NOMO-1 (cell line): ENCODE data around the gene FUNDC1.
A peak's percentile ranks its signal among the peaks of the same experiment; 100 is the strongest.
"Not testable (repeated sequence)": the region's sequence is repeated elsewhere in the genome, so short reads cannot be mapped to it uniquely, and the experiment has no call there.

ENCODE experiments used
- DNase-seq, 2 experiments: peaks; one replicate each; lab custom pipeline; 2025; ENCODE audit not compliant: unreplicated experiment in 2 of 2; lab: John Stamatoyannopoulos, UW

FUNDC1 gene, protein sequence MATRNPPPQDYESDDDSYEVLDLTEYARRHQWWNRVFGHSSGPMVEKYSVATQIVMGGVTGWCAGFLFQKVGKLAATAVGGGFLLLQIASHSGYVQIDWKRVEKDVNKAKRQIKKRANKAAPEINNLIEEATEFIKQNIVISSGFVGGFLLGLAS

GRCh38 chrX:44542567-44543325 lies at the start of gene FUNDC1:
FUNDC1 (minus strand) TSS chrX:44542859; CDS start chrX:44542832, 27 bp downstream.
- DNase-seq: peak; percentile 87 to 97

DNA sequence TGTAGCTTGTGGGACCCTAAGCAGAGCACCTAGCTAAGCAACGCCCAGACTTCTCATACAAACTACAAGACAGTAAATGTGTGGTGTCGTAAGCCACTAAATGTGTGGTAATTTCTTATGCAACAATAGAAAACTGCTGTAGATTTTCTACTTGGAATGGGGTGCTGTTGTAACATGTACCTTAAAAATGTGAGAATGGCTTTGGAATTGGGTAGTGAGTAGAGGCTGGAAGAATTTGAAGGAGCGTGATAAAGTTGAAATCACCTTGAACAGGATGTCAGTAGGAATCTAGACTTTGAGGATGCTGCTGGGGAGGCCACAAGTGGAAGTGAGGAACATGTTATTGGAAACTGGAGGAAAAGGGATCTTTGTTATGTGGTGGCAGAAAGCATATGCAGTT lies 43.2 kb upstream of the FUNDC1 start:
- peak; percentile 32 to 33 for DNase-seq

GRCh38 chrX:44580466-44580865 lies 37.8 kb upstream of the FUNDC1 start:
- DNase-seq: peak in 1 of 2 experiments; percentile 24

DNA sequence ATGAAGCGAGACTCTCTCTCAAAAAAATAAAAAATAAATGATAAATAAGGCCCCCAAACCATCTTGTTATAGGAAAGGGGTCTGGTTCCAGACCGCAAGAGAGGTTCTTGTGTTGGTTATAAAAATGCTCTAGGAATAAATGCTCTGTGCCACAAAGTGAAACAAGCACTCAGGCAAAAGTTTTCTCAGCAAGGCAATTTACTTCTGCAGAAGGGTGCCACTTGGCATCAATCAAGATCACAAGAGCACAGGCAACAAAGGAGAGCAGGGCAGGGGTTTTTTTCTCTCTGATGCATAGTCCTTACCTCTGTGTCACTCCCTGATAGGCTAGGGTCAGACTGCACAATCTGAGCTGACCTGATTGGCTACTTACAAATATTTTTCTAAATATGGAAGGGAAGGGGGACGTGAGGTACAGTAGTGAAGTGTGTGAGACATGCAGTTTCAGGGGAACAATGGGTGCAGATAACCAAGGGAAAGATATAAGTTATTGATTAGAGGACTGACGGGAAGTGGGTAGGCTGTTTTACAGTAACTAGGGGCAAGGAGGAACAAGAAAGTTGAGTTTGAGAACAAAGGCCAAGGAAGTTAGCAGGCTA lies 29.8 kb upstream of the FUNDC1 start:
- no peak for DNase-seq

DNA sequence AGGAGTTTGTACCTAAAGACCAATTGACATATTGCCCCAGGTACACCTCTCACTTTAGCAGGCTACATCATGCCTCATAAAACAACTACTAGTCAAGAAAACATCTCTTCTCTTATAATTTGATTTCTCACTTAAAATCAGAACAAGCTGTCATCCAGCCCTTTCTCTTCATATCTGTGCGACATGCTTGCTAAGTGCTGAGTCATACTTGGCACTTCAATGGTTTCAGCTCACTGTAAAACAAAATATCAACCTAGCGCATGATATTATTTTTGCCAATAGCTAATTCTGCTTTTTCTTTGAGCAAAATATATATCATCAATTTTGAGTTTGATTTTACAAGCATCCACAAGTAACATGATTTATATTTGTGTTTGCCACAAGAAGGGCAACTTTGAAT lies 27.9 kb upstream of the FUNDC1 start:
- no peak for DNase-seq

- DNase-seq: no peak
These were observed 26.5 kb upstream of the FUNDC1 start for GRCh38 chrX:44569122-44569521.

DNA sequence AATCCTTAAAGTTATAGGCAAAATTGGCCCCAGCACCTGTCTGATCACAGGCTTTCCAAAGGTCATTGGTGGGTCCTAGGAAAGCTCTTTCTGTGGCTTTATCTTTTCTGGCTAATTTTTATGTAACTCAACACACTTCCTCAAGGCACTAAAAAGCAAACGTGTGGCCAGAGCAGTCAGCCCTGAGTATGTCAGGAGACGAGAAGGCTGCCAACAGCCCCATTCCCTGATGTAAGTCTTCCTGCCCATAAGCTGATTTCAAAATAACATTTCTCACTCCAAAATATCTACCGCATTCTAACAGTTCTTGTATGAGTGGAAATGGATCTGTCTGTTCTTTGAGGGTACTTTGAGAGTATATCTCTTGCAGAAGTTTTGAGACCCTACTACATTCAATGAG lies 25.5 kb upstream of the FUNDC1 start:
- no peak for DNase-seq

- not testable (repeated sequence) for DNase-seq
These were observed 19.2 kb upstream of the FUNDC1 start for GRCh38 chrX:44561896-44562295.

DNA sequence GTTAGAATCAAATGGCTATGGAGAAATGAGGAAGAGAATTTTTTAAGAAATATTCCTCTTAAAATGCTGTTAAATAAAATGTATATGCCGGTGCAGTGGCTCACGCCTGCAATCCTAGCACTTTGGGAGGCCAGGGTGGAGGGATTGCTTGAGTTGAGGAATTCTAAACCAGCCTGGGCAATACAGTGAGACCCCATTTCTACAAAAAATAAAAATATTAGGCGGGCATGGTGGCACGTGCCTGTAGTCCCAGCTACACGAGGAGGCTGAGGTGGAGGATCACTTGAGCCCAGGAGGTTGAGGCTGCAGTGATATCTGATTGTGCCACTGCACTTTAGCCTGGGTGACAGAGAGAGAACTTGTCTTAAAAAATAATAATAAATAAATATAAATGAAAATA lies 7.9 kb upstream of the FUNDC1 start:
- no peak for DNase-seq

GRCh38 chrX:44545454-44545853 lies 2.8 kb upstream of the FUNDC1 start:
- DNase-seq: not testable (repeated sequence)

- no peak for DNase-seq
These were observed 1.4 kb upstream of the FUNDC1 start for GRCh38 chrX:44544036-44544435.

DNA sequence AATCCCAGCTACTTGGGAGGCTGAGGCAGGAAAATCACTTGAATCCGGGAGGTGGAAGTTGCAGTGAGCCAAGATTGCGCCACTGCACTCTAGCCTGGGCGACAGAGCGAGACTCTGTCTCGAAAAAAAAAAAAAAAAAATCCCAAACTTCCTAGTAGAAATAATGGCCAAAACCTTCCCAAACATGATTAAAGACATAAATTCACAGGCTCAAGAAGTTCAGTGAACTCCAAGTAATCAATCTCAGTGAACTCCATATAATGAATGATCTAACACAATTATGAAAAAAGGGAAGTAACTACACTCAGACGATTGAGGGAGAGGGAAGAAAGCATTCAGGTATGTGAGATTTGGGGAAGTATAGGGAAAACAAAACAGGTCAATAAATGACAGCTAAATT lies 6.5 kb downstream of the FUNDC1 start:
- peak; percentile 8 to 50 for DNase-seq

DNA sequence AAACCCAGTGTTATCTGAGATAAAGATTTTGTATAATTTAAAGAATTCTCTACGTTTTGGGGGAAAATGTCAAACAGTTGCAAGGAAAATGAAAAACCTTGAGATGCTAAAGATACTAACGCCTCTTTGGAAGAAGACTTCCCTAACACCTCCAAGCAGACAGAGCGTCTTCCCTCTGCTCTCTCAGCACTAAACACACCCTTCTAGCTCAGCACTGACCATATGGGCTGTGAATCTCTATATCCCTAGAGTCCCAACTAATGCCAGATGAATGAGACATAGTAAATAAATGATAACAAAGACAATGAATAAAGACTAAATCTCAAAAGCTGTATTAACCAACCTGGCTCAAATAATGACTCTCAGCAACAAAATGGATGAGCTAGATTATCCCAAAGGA lies 13.3 kb downstream of the FUNDC1 start:
- no peak for DNase-seq

DNA sequence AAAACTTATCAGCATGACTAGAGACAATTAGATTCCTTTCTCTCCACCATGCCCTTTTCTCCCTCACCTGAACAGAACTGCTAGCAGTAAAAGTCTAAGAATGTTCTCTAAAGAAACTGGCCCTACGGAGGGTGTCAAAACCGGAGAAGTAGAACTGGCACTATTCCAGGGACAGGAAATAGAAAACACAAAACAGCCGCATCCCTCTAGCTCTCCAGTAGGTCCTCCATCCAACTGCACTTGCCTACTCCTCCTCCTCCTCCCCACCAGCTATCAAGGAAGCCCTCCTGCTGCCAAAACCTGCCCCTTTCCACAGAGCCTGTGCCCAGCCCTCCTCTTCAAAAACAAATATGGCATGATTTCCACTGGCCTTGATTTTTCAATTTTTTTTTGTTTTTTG lies 28.4 kb downstream of the FUNDC1 start:
- no peak for DNase-seq

DNA sequence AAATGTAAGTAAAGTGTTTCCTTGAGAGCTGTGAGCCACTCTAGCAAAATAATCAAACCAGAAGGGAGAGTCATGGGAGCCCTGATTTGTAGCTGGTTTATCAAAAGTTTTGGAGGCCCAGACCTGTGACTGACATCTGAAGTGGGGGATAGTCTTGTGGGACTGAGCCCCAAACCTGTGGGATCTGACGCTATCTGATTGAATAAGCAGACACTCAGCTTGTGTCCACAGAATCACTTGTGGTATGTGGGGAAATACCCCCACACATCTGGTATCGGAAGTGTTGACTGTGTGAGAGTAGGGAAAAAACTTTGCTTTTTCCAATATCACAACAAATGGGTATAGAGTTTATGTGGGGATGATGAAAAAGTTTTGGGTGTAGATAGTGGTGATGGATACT lies 35.4 kb downstream of the FUNDC1 start:
- DNase-seq: no peak

- DNase-seq: no peak
These were observed 36.0 kb downstream of the FUNDC1 start for GRCh38 chrX:44506678-44507077.

- no peak for DNase-seq
These were observed 39.1 kb downstream of the FUNDC1 start for GRCh38 chrX:44503560-44503959.

DNA sequence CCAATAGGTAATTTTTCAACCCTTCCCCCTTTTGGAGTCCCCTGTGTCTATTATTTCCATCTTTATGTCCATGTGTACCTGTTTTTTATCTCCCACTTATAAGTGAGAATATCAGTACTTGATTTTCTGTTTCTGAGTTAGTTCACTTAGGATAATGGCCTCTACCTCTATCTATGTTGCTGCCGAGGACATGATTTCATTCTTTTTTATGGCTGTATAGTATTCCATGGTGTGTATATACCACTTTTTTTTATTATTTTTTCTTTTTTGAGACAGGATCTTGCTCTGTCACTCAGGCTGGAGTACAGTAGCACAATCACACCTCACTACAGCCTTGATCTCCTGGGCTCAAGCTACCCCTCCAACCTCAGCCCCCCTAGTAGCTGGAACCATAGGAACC lies 47.6 kb downstream of the FUNDC1 start:
- DNase-seq: no peak

GRCh38 chrX:44494357-44494756 lies 48.3 kb downstream of the FUNDC1 start:
- DNase-seq: no peak

- DNase-seq: no peak
These were observed 53.1 kb downstream of the FUNDC1 start for GRCh38 chrX:44489515-44489914.

DNA sequence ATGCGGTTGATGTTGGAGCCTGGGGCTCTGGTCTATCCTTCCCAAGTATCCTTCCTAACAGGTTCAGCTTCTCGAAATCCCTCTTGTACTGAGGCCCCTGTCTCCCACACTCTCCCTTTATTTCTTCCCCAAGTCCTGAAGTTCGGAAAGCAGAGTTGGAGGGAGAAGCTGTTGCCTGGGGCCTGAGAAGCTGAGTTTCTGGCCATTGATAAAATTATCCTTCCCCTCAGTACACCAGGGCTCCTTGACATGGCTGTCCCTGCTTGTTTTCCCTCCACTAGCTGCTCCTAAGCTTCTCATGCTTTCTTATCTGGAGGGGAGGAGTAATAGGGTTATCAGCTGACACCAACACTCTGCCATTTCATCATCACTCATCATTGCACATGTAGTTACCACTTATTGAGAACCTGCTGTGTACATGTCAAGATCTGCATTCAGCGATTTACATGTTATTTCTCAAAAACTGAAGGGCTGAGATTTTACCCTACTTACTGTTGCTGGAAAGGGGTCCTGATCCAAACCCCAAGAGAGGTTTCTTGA lies 58.0 kb downstream of the FUNDC1 start:
- no peak for DNase-seq
